ENCODE data around the gene PARG. TPM values are rescaled to one million over a fixed set of nuclear protein-coding genes. Genes with fewer than 3 reads are reported as not detected.

Gene PARG
- total and polyA plus RNA-seq, 9 of the 15 experiments (the other 6 are each of a cell fraction or from before 2014, with no cell fraction given), result 8.5 to 49.9 (median 28.8) TPM

DNA sequence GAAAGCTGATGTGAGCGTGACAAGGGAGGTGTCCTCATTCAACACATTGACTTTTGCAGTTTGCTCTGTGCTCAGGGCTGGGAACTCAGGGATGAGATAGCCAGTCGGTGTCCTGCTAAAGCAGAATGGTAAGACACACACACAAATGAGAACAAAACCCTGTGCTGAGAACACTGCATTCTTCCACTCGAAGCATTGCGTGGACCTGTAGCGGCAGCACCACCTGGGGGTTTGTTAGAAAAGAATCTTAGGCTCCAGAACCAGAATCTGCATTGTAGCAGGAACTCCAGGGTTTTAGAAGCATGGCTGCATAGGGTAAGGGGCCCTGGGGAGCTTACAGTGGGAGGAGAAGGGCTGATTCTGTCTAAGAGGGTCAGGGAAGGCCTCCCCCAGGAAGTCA is 158.2 kb downstream of the PARG start:
- Histone ChIP-seq H2AFZ (ENCODE audit: low read depth, low read length) (no peak overlapping the region), H3K4me3 (no peak overlapping the region), H3K9ac (ENCODE audit: insufficient read depth in 1 of 2, low read depth in 2 of 2, low read length in 2 of 2) (no peak overlapping the region), H3K9me1 (ENCODE audit: control insufficient read depth, insufficient read depth, low read length) (no peaks in the 10 kb centered on the region), H4K20me1 (replicated peaks; ENCODE audit: control insufficient read depth, insufficient read depth, low read length) (no peaks in the 10 kb centered on the region), H3K27me3 (ENCODE audit: control insufficient read depth in 2 of 2, insufficient read depth in 2 of 2, low read length in 2 of 2) (peaks cover 4 to 21% of the 10 kb centered on the region in 2 experiments; a peak in 3 of 5 replicates), H3K9me3 (replicated peaks; ENCODE audit: control insufficient read depth, insufficient read depth, low read depth, low read length) (no peaks in the 10 kb centered on the region), H3K4me2 (ENCODE audit: insufficient read depth, low read length) (no peak overlapping the region), H3K79me2 (ENCODE audit: control insufficient read depth, insufficient read depth, low read length) (no peaks in the 10 kb centered on the region), H3K36me3 (ENCODE audit: control insufficient read depth, insufficient read depth, low read length) (no peaks in the 10 kb centered on the region), H3K27ac (ENCODE audit: extremely low read depth, low read depth, low read length) (no peak overlapping the region), H3K4me1 (replicated peaks in 1 of 2; ENCODE audit: control insufficient read depth in 2 of 2, insufficient read depth in 2 of 2, low read length in 2 of 2) (no peaks in the 10 kb centered on the region)
- no peak for TF ChIP-seq KLF13 (tag; IDR thresholded peaks at IDR 0.05; ENCODE audit: borderline replicate concordance, low read depth)
- TF ChIP-seq ELK1 (CRISPR knock-in tag; IDR thresholded peaks at IDR 0.05), result no peak
- TF ChIP-seq RAD21 (CRISPR knock-in tag; conservative IDR thresholded peaks at IDR 0.05 in 1 of 2, IDR thresholded peaks at IDR 0.05 in 1 of 2), result 0 out of 4 replicates have a peak, but pooled peaks of 1 of the 2 experiments have one; percentile 19
- no peak for TF ChIP-seq KLF1 (tag; IDR thresholded peaks at IDR 0.05)
- TF ChIP-seq CTCF (IDR thresholded peaks at IDR 0.05 in 2 of 3, conservative IDR thresholded peaks at IDR 0.05 in 1 of 3; ENCODE audit: insufficient read depth in 2 of 3, low read depth in 1 of 3, low read length in 3 of 3), result peak in 1 of 3 experiments; percentile 25; a peak in 1 of 6 replicates
- peak; percentile 23 for FAIRE-seq
- CTCF ChIA-PET (ENCODE audit: low intra/inter-chr PET ratio), result no interaction called here
- intact Hi-C loops (cut with micrococcal nuclease), result no loop called here
- in situ Hi-C loops (cut with MboI), result no loop called here
- WGBS (ENCODE audit: insufficient coverage, low coverage, missing lambda C conversion rate), result 3% methylated on average over 4 of the region's 5 CpGs
- ATAC-seq, result no peak
- DNase-seq (ENCODE audit: extremely low read depth in 1 of 4, low spot score in 3 of 4), result no peak
- POLR2A ChIA-PET, result no interaction called here
- BruUV-seq (replicated peaks), result no TSS peak

Measured in K562 (cell line).